HepG2 (cell line): ENCODE measurements around the gene RPGR. TPM values are rescaled to one million over a fixed set of nuclear protein-coding genes. Genes with fewer than 3 reads are reported as not detected.

Experiments used
- ATF1 ChIP-seq: IDR thresholded peaks from 2 replicates; pipeline ENCODE4 v1.6.1; 2016; ENCODE audit warnings: mild to moderate bottlenecking, control low read depth
- CREB1 ChIP-seq, 2 experiments: fragments of 450-650 bp in 1 of 2; IDR thresholded peaks; 2 replicates each; pipeline ENCODE4 v1.6.1; 2016 to 2017; ENCODE audit warnings: control low read depth in 1 of 2, mild to moderate bottlenecking in 1 of 2, missing compliant biosample characterization in 1 of 2, missing genetic modification characterization in 1 of 2
- FOXK1 ChIP-seq: sonication (generic); formaldehyde crosslinking; IDR thresholded peaks from 2 replicates; pipeline ENCODE4 v1.4.0; 2020; ENCODE audit warnings: low read depth, missing genetic modification reagents, borderline replicate concordance
- GMEB1 ChIP-seq: sonication (generic); formaldehyde crosslinking; IDR thresholded peaks from 2 replicates; pipeline ENCODE4 v1.5.1; 2020; ENCODE audit warnings: missing genetic modification reagents, mild to moderate bottlenecking, borderline replicate concordance
- HNRNPLL ChIP-seq: fragments of 200-400 bp; formaldehyde crosslinking; IDR thresholded peaks from 2 replicates; pipeline ENCODE4 v1.6.1; 2017; ENCODE audit warnings: mild to moderate bottlenecking, low read depth, low read length; ENCODE audit not compliant: poor library complexity, severe bottlenecking
- KDM2A ChIP-seq: sonication (generic); formaldehyde crosslinking; IDR thresholded peaks from 2 replicates; pipeline ENCODE4 v1.4.0; 2020; ENCODE audit warnings: low read depth, missing genetic modification reagents, borderline replicate concordance
- LCORL ChIP-seq, 2 experiments: fragments of 450-650 bp in 1 of 2; sonication (generic) in 1 of 2; formaldehyde crosslinking in 1 of 2; IDR thresholded peaks; 2 replicates each; pipeline versions ENCODE4 v1.5.0 to v1.6.1; 2017 to 2020; ENCODE audit warnings: antibody characterized with exemption in 1 of 2, missing genetic modification reagents in 1 of 2
- MAZ ChIP-seq, 2 experiments: sonication (generic) in 1 of 2; formaldehyde crosslinking in 1 of 2; IDR thresholded peaks; 2 replicates each; pipeline versions ENCODE4 v1.5.0 to v1.6.1; 2012 to 2020; ENCODE audit warnings: low read depth in 2 of 2, mild to moderate bottlenecking in 2 of 2, borderline replicate concordance in 1 of 2, improper control_type of control experiment in 1 of 2, low read length in 1 of 2, missing genetic modification reagents in 1 of 2, moderate library complexity in 1 of 2
- MXI1 ChIP-seq: IDR thresholded peaks from 3 replicates; pipeline ENCODE4 v1.6.1; 2012; ENCODE audit warnings: low read depth, low read length, inconsistent platforms, borderline replicate concordance
- PHF5A ChIP-seq: IDR thresholded peaks from one replicate; pipeline ENCODE4 v1.6.1; 2018; ENCODE audit warnings: low read depth, missing genetic modification reagents; ENCODE audit not compliant: unreplicated experiment
- RBM22 ChIP-seq: fragments of 200-400 bp; formaldehyde crosslinking; optimal IDR thresholded peaks from 2 replicates; pipeline ENCODE3; 2017; ENCODE audit warnings: mild to moderate bottlenecking, low read length, moderate library complexity
- REPIN1 ChIP-seq: sonication (generic); formaldehyde crosslinking; IDR thresholded peaks from 2 replicates; pipeline ENCODE4 v1.8.0; 2022; ENCODE audit warnings: missing genetic modification reagents, low read depth, mild to moderate bottlenecking, borderline replicate concordance
- SAP130 ChIP-seq: IDR thresholded peaks from 2 replicates; pipeline ENCODE4 v1.6.1; 2016; ENCODE audit warnings: low read depth
- TCF7 ChIP-seq: sonication (generic); IDR thresholded peaks from 2 replicates; pipeline ENCODE4 v1.6.1; 2016; ENCODE audit warnings: antibody characterized with exemption, low read depth
- YY1 ChIP-seq: IDR thresholded peaks from 2 replicates; pipeline ENCODE4 v1.6.1; 2011; ENCODE audit warnings: low read length, low read depth, moderate library complexity, mild to moderate bottlenecking; ENCODE audit not compliant: insufficient read depth, insufficient replicate concordance
- ZNF263 ChIP-seq: sonication (generic); formaldehyde crosslinking; IDR thresholded peaks from 2 replicates; pipeline ENCODE4 v1.4.0; 2020; ENCODE audit warnings: missing genetic modification reagents
- ZNF547 ChIP-seq: sonication (generic); formaldehyde crosslinking; IDR thresholded peaks from 2 replicates; pipeline ENCODE4 v1.5.1; 2020; ENCODE audit warnings: mild to moderate bottlenecking, missing genetic modification reagents
- ZNF572 ChIP-seq: sonication (generic); formaldehyde crosslinking; IDR thresholded peaks from 2 replicates; pipeline ENCODE4 v1.5.1; 2020; ENCODE audit warnings: mild to moderate bottlenecking, missing genetic modification reagents
- polyA plus RNA-seq, 8 experiments: library from polyadenylated mRNA; depleted of rRNA in 3 of 8; stranded (reverse) in 7 of 8; unstranded in 1 of 8; fragments of >200 nt; fragmentation: Illumina TruSeq in 4 of 8; extraction: Trizol in 4 of 8; gene quantifications; 2 replicates each; pipeline versions ENCODE4 v1.2.1 to v1.2.3, GENCODE V29; 2011 to 2016; ENCODE audit warnings: low read depth in 4 of 8, missing spikeins in 1 of 8, mixed read lengths in 1 of 8; ENCODE audit not compliant: insufficient read depth in 1 of 8
- total RNA-seq, 5 experiments: library from RNA; depleted of rRNA; stranded (reverse); fragments of >200 nt; fragmentation: Illumina TruSeq; extraction: Trizol; gene quantifications; 2 replicates each; pipeline ENCODE4 v1.2.3, GENCODE V29; 2016; ENCODE audit warnings: low read depth in 1 of 5
- TF ChIP-seq, protein P1 (sequence below): sonication (generic); formaldehyde crosslinking; IDR thresholded peaks from 2 replicates; pipeline ENCODE4 v1.4.0; 2020; ENCODE audit warnings: missing genetic modification reagents
- TF ChIP-seq, protein P2 (sequence below): sonication (generic); formaldehyde crosslinking; IDR thresholded peaks from 2 replicates; pipeline ENCODE4 v1.5.0; 2020; ENCODE audit warnings: mild to moderate bottlenecking, missing genetic modification reagents, borderline replicate concordance

The RPGR gene
- total and polyA plus RNA-seq, 2 of the 13 experiments (the other 11 are each of a cell fraction or from before 2014, with no cell fraction given) = 2.1 to 12.1 TPM

DNA sequence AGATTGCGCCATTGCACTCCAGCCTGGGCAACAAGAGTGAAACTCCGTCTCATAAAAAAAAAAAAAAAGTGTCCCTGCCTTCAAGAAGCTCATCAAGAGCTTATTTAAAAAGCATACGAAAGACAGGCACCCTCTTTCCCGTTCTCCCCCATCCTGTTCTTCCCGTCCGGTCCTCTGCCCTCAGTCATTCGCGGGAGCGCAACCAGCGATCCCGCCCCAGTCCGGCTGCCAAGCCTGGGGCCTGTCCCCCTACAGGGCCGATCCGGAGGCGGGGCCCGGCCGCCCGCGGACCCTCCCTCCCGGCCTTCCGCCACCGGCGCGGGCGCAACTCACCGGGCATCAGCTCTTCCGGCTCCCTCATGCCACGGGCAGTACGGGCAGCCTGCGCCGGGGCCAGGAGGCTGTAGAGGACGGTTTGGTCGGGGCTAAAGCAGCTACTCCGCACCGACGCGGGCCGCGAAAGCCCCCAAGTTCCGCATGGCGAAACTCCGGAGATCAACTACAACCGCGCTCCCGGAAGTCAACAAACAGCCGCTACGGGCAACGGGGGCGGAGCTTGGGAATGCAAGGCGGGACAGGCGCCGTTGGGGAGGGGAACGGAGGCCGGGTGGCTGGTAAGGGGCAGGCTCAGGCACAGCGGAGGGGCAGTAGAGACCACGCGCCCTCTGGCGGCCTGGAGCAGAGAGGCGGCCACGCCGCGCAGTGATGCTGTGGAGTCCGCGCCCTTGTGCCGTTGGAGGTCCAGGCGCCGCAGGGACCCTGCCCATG lies at the start of gene RPGR (continued):
- TF ChIP-seq GMEB1 (CRISPR knock-in tag) (peak; percentile 51; the same call in 1 of the 2 replicates), MXI1 (peak; percentile 83; the same call in 2 of the 3 replicates), SAP130 (CRISPR knock-in tag) (peak; percentile 95), REPIN1 (peak; percentile 79; the same call in 1 of the 2 replicates), CREB1 (IDR thresholded peaks at IDR 0.05) (no peak), CREB1 (CRISPR knock-in tag; IDR thresholded peaks at IDR 0.05) (no peak), MAZ (IDR thresholded peaks at IDR 0.05; ENCODE audit: borderline replicate concordance, low read depth, low read length) (peak; percentile 33; the same call in 1 of the 2 replicates), MAZ (CRISPR knock-in tag; IDR thresholded peaks at IDR 0.05; ENCODE audit: low read depth) (peak; percentile 68), KDM2A (CRISPR knock-in tag) (peak; percentile 81; the same call in 1 of the 2 replicates), ATF1 (CRISPR knock-in tag) (no peak), RBM22 (no peak), ZNF263 (CRISPR knock-in tag) (no peak), LCORL (IDR thresholded peaks at IDR 0.05) (no peak), LCORL (CRISPR knock-in tag; IDR thresholded peaks at IDR 0.05) (0 out of 2 replicates have a peak, but pooled peaks have one; percentile 31), HNRNPLL (peak; percentile 95), YY1 (peak; percentile 51), ZNF547 (CRISPR knock-in tag) (no peak), FOXK1 (CRISPR knock-in tag) (peak; percentile 82; the same call in 1 of the 2 replicates), ZNF572 (CRISPR knock-in tag) (0 out of 2 replicates have a peak, but pooled peaks have one; percentile 73), TCF7 (no peak), PHF5A (CRISPR knock-in tag) (peak; percentile 61)
- TF ChIP-seq, protein P1, sequence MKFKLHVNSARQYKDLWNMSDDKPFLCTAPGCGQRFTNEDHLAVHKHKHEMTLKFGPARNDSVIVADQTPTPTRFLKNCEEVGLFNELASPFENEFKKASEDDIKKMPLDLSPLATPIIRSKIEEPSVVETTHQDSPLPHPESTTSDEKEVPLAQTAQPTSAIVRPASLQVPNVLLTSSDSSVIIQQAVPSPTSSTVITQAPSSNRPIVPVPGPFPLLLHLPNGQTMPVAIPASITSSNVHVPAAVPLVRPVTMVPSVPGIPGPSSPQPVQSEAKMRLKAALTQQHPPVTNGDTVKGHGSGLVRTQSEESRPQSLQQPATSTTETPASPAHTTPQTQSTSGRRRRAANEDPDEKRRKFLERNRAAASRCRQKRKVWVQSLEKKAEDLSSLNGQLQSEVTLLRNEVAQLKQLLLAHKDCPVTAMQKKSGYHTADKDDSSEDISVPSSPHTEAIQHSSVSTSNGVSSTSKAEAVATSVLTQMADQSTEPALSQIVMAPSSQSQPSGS (CRISPR knock-in tag) = peak; percentile 23; the same call in 1 of the 2 replicates
- TF ChIP-seq, protein P2, sequence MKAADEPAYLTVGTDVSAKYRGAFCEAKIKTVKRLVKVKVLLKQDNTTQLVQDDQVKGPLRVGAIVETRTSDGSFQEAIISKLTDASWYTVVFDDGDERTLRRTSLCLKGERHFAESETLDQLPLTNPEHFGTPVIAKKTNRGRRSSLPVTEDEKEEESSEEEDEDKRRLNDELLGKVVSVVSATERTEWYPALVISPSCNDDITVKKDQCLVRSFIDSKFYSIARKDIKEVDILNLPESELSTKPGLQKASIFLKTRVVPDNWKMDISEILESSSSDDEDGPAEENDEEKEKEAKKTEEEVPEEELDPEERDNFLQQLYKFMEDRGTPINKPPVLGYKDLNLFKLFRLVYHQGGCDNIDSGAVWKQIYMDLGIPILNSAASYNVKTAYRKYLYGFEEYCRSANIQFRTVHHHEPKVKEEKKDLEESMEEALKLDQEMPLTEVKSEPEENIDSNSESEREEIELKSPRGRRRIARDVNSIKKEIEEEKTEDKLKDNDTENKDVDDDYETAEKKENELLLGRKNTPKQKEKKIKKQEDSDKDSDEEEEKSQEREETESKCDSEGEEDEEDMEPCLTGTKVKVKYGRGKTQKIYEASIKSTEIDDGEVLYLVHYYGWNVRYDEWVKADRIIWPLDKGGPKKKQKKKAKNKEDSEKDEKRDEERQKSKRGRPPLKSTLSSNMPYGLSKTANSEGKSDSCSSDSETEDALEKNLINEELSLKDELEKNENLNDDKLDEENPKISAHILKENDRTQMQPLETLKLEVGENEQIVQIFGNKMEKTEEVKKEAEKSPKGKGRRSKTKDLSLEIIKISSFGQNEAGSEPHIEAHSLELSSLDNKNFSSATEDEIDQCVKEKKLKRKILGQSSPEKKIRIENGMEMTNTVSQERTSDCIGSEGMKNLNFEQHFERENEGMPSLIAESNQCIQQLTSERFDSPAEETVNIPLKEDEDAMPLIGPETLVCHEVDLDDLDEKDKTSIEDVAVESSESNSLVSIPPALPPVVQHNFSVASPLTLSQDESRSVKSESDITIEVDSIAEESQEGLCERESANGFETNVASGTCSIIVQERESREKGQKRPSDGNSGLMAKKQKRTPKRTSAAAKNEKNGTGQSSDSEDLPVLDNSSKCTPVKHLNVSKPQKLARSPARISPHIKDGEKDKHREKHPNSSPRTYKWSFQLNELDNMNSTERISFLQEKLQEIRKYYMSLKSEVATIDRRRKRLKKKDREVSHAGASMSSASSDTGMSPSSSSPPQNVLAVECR = peak; percentile 98
